PC-9 (cell line): ENCODE data around the gene AMBRA1. TPM values are rescaled to one million over a fixed set of nuclear protein-coding genes. Genes with fewer than 3 reads are reported as not detected.

Experiments
- BruUV-seq: library from RNA; stranded (reverse); fragments of 400-500 nt; replicated peaks from 2 replicates; lab custom pipeline; 2021; lab: Mats Ljungman, UMichigan
- CTCF ChIA-PET: fragments of 300-600 bp; sonication (Branson Sonifier 250); formaldehyde crosslinking; loops from one replicate; lab custom pipeline; 2022; ENCODE audit warnings: antibody characterized with exemption; lab: Charles Lee
- POLR2A ChIA-PET: fragments of 300-600 bp; sonication (Branson Sonifier 250); formaldehyde crosslinking; loops from one replicate; lab custom pipeline; 2022; ENCODE audit warnings: antibody characterized with exemption; ENCODE audit not compliant: unreplicated experiment; lab: Charles Lee
- DNase-seq, 2 experiments: peaks; one replicate each; pipeline versions ENCODE4 v3.0.0 to v3.0.0-alpha.2; 2015 to 2022; ENCODE audit warnings: mixed read lengths in 1 of 2
- H2AFZ ChIP-seq: fragments of 200-600 bp; sonication (generic); 2 replicates; pipeline ENCODE4 v1.8.1; 2017; ENCODE audit warnings: antibody characterized with exemption
- H3F3A ChIP-seq: fragments of 200-600 bp; sonication (generic); 2 replicates; pipeline ENCODE4 v1.8.1; 2017; ENCODE audit warnings: antibody characterized with exemption, mild to moderate bottlenecking, low read depth; ENCODE audit not compliant: insufficient read depth
- H3K27ac ChIP-seq: fragments of 200-600 bp; sonication (generic); 2 replicates; pipeline ENCODE4 v1.6.1; 2016; ENCODE audit warnings: mixed run types
- H3K27me3 ChIP-seq: fragments of 200-600 bp; sonication (generic); 2 replicates; pipeline ENCODE4 v1.6.1; 2016; ENCODE audit warnings: low read depth, mixed run types; ENCODE audit not compliant: insufficient read depth
- H3K36me3 ChIP-seq: fragments of 200-600 bp; sonication (generic); 2 replicates; pipeline ENCODE4 v1.6.1; 2016; ENCODE audit warnings: low read depth, mixed run types
- H3K4me1 ChIP-seq: fragments of 200-600 bp; sonication (generic); replicated peaks from 2 replicates; pipeline ENCODE4 v1.6.1; 2016; ENCODE audit warnings: mixed run types; ENCODE audit not compliant: insufficient read depth
- H3K4me2 ChIP-seq: fragments of 200-600 bp; sonication (generic); 2 replicates; pipeline ENCODE4 v1.6.1; 2017; ENCODE audit warnings: mixed run types
- H3K4me3 ChIP-seq: fragments of 200-600 bp; sonication (generic); 2 replicates; pipeline ENCODE4 v1.6.1; 2016; ENCODE audit warnings: mixed run types
- H3K79me2 ChIP-seq: fragments of 200-600 bp; sonication (generic); 2 replicates; pipeline ENCODE4 v1.6.1; 2017; ENCODE audit warnings: low read depth, mixed run types
- H3K9me2 ChIP-seq: fragments of 200-600 bp; sonication (generic); 2 replicates; pipeline ENCODE4 v1.8.1; 2017; ENCODE audit warnings: mild to moderate bottlenecking; ENCODE audit not compliant: insufficient read depth
- H3K9me3 ChIP-seq: fragments of 200-600 bp; sonication (generic); 2 replicates; pipeline ENCODE4 v1.8.1; 2016; ENCODE audit warnings: low read depth; ENCODE audit not compliant: insufficient read depth
- H4K20me1 ChIP-seq: fragments of 200-600 bp; sonication (generic); 2 replicates; pipeline ENCODE4 v1.8.1; 2017; ENCODE audit not compliant: insufficient read depth
- EZH2 ChIP-seq: fragments of 200-600 bp; sonication (generic); IDR thresholded peaks from 2 replicates; pipeline ENCODE4 v1.8.0; 2017; ENCODE audit warnings: antibody characterized with exemption, low read depth
- intact Hi-C: fragments of 100-400 bp; cut with micrococcal nuclease; formaldehyde crosslinking; loops from one replicate; pipeline ENCODE4 v1.10.0; 2022; ENCODE audit not compliant: unreplicated experiment
- total RNA-seq: library from RNA; stranded (reverse); gene quantifications from 2 replicates; pipeline ENCODE4 v1.2.3, GENCODE V29; 2021
- TF ChIP-seq, protein P1 (sequence below): fragments of 200-600 bp; sonication (generic); conservative IDR thresholded peaks from 2 replicates; pipeline ENCODE4 v1.6.1; 2017; ENCODE audit warnings: mixed run types, antibody characterized with exemption, mild to moderate bottlenecking, moderate library complexity

Gene AMBRA1
- total RNA-seq, 1 experiment from 2014 or later: 41.4 TPM

DNA sequence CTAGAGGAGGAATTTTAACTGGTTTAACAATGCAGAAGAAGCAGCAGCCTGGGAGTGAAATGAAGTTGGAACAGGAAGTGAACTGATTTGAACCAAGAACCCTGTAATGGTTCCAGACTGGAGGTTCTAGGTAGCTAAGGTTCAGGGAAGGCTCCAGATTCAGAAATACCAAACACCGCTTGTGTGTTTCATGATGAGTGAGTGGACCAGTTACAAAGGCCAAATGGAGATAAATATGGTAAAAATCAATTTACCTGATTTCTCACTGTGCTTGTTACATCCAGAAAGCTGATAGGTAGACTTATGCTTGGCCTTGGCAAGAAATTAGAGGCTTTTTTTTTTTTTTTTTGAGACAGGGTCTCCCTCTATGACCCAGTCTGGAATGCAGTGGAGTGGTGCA, 36.4 kb upstream of the AMBRA1 start:
- ChIA-PET POLR2A (interaction anchor here (0.5 kb wide), 1 partner anchor 376 kb away, joined by 4 read pairs; no protein-coding TSS in a partner anchor), CTCF (no interaction called here)
- Histone ChIP-seq H3K27ac (no peak overlapping the region), H3K4me2 (no peak overlapping the region), H3K4me1 (0 out of 2 replicates have a peak, but pooled peaks cover 3% of the 10 kb centered on the region), H2AFZ (no peak overlapping the region), H4K20me1 (peaks cover 10% of the 10 kb centered on the region), H3K27me3 (no peaks in the 10 kb centered on the region), H3F3A (peaks cover 3% of the 10 kb centered on the region; the same call in 1 of the 2 replicates), H3K9me3 (no peaks in the 10 kb centered on the region), H3K9me2 (no peaks in the 10 kb centered on the region), H3K36me3 (peaks cover 22% of the 10 kb centered on the region), H3K79me2 (peaks cover 28% of the 10 kb centered on the region; the same call in 1 of the 2 replicates), H3K4me3 (no peak overlapping the region)
- intact Hi-C loops: no loop called here
- DNase-seq: no peak
- no TSS peak for BruUV-seq
- no peak for TF ChIP-seq EZH2
- TF ChIP-seq, protein P1, sequence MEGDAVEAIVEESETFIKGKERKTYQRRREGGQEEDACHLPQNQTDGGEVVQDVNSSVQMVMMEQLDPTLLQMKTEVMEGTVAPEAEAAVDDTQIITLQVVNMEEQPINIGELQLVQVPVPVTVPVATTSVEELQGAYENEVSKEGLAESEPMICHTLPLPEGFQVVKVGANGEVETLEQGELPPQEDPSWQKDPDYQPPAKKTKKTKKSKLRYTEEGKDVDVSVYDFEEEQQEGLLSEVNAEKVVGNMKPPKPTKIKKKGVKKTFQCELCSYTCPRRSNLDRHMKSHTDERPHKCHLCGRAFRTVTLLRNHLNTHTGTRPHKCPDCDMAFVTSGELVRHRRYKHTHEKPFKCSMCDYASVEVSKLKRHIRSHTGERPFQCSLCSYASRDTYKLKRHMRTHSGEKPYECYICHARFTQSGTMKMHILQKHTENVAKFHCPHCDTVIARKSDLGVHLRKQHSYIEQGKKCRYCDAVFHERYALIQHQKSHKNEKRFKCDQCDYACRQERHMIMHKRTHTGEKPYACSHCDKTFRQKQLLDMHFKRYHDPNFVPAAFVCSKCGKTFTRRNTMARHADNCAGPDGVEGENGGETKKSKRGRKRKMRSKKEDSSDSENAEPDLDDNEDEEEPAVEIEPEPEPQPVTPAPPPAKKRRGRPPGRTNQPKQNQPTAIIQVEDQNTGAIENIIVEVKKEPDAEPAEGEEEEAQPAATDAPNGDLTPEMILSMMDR: no peak

DNA sequence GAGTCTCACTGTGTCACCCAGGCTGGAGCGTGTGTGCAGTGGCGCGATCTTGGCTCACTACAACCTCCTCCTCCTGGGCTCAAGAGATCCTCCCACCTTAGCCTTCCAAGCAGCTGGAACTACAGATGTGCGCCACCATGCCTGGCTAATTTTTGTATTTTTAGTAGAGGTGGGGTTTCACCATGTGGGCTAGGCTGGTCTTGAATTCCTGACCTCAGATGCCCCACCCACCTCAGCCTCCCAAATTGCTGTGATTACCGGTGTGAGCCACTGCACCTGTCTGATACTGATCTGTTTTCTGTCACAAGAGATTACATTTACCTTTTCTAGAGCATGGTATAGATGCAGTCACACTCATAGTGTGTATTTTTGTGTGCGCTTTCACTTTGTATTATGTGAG, 35.1 kb upstream of the AMBRA1 start:
- H3K36me3 ChIP-seq: peaks cover 32% of the 10 kb centered on the region
- CTCF ChIA-PET: no interaction called here

DNA sequence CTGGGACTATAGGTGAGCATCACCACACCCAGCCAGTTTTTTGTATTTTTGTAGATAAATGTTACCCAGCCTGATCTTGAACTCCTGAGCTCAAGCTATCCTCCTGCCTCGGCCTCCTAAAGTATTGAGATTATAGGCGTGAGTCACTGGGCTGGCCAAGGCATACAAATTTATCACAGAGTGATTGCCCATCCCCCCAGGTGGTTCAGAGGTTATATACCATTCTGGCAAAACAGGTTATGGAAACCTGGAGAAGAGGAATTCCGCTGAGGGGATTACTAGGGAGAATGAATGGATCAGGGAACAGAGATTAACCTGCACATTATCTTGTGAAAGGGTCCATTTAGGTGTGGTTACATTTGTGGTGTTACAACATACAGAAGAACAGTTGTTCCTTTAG, 31.6 kb upstream of the AMBRA1 start:
- Histone ChIP-seq H3K79me2 (peaks cover 60% of the 10 kb centered on the region), H3K27me3 (no peaks in the 10 kb centered on the region), H3K36me3 (peaks cover 29% of the 10 kb centered on the region), H3K27ac (no peak overlapping the region), H3K4me1 (0 out of 2 replicates have a peak, but pooled peaks cover 13% of the 10 kb centered on the region), H2AFZ (no peak overlapping the region), H3K4me3 (no peak overlapping the region), H3K9me2 (no peaks in the 10 kb centered on the region), H3F3A (peaks cover 14% of the 10 kb centered on the region), H3K4me2 (no peak overlapping the region), H3K9me3 (no peaks in the 10 kb centered on the region), H4K20me1 (peaks cover 16% of the 10 kb centered on the region)
- no TSS peak for BruUV-seq
- intact Hi-C loops: no loop called here
- TF ChIP-seq, protein P1: no peak
- no peak for TF ChIP-seq EZH2
- peak in 1 of 2 experiments; percentile 48 for DNase-seq
- ChIA-PET CTCF (interaction anchor here (0.6 kb wide), 1 partner anchor 538 kb away, joined by 3 read pairs; no protein-coding TSS in a partner anchor), POLR2A (interaction anchor here (0.6 kb wide), 3 partner anchors 22 to 953 kb away, joined by 3 to 6 read pairs (median 4); no protein-coding TSS in a partner anchor)

More for the DNA sequence above, 35.1 kb upstream of the AMBRA1 start:
- no peak for TF ChIP-seq EZH2
- TF ChIP-seq, protein P1: no peak
- Histone ChIP-seq H3K4me2 (no peak overlapping the region), H3K4me1 (0 out of 2 replicates have a peak, but pooled peaks cover 11% of the 10 kb centered on the region), H4K20me1 (peaks cover 14% of the 10 kb centered on the region), H3K9me3 (no peaks in the 10 kb centered on the region), H3K27ac (no peak overlapping the region), H3F3A (peaks cover 8% of the 10 kb centered on the region), H3K79me2 (peaks cover 40% of the 10 kb centered on the region), H3K9me2 (no peaks in the 10 kb centered on the region), H2AFZ (no peak overlapping the region), H3K27me3 (no peaks in the 10 kb centered on the region), H3K4me3 (no peak overlapping the region)
- POLR2A ChIA-PET: no interaction called here
- DNase-seq: no peak
- no TSS peak for BruUV-seq
- intact Hi-C loops: no loop called here
